MCF 10A (cell line): ENCODE results near the gene HDAC1. TPM values are rescaled to one million over a fixed set of nuclear protein-coding genes. Genes with fewer than 3 reads are reported as not detected.

Experiments
- BruUV-seq: library from RNA; stranded (reverse); fragments of 400-500 nt; replicated peaks from 2 replicates; lab custom pipeline; 2021; lab: Mats Ljungman, UMichigan
- CTCF ChIA-PET: fragments of 300-600 bp; sonication (Branson Sonifier 250); formaldehyde crosslinking; extraction: SDS; loops from one replicate; lab custom pipeline; 2021; ENCODE audit warnings: antibody characterized with exemption, inconsistent platforms; lab: Yijun Ruan, JAX
- POLR2A ChIA-PET: fragments of 300-600, 350-650 bp; sonication (Branson Sonifier 250); formaldehyde crosslinking; extraction: SDS; loops from one replicate; lab custom pipeline; 2020; ENCODE audit warnings: antibody characterized with exemption, inconsistent platforms; lab: Yijun Ruan, JAX
- DNase-seq: peaks from one replicate; pipeline ENCODE4 v3.0.0-alpha.2; 2018; ENCODE audit not compliant: unreplicated experiment
- H3K27ac Mint-ChIP-seq: one replicate; pipeline ENCODE4 v1.8.0; 2022; ENCODE audit warnings: mild to moderate bottlenecking, low read depth, mixed read lengths; ENCODE audit not compliant: unreplicated experiment
- H3K27me3 Mint-ChIP-seq: one replicate; pipeline ENCODE4 v1.8.0; 2022; ENCODE audit warnings: mixed read lengths; ENCODE audit not compliant: insufficient read depth, unreplicated experiment
- H3K36me3 Mint-ChIP-seq: one replicate; pipeline ENCODE4 v1.8.0; 2022; ENCODE audit warnings: mild to moderate bottlenecking, moderate library complexity, mixed read lengths; ENCODE audit not compliant: insufficient read depth, unreplicated experiment
- H3K4me1 Mint-ChIP-seq: one replicate; pipeline ENCODE4 v1.8.0; 2022; ENCODE audit warnings: mixed read lengths; ENCODE audit not compliant: insufficient read depth, unreplicated experiment
- H3K4me3 Mint-ChIP-seq: one replicate; pipeline ENCODE4 v1.8.0; 2022; ENCODE audit warnings: mild to moderate bottlenecking, moderate library complexity, mixed read lengths; ENCODE audit not compliant: unreplicated experiment
- H3K9me3 Mint-ChIP-seq: one replicate; pipeline ENCODE4 v1.8.0; 2022; ENCODE audit warnings: mixed read lengths; ENCODE audit not compliant: unreplicated experiment
- CTCF ChIP-seq: fragments of 200-600 bp; IDR thresholded peaks from one replicate; pipeline ENCODE4 v1.8.0; 2022; ENCODE audit warnings: antibody characterized with exemption, mild to moderate bottlenecking; ENCODE audit not compliant: unreplicated experiment
- intact Hi-C: fragments of 100-400 bp; cut with micrococcal nuclease; formaldehyde crosslinking; loops from 2 replicates; pipeline ENCODE4 v1.14.1; 2022
- total RNA-seq: library from RNA; stranded (reverse); gene quantifications from 2 replicates; pipeline ENCODE4 v1.2.3, GENCODE V29; 2022

The HDAC1 gene
- total RNA-seq, 1 experiment from 2014 or later, result 39.7 TPM

- TF ChIP-seq CTCF, result no peak
- ChIA-PET CTCF (interaction anchor here (0.6 kb wide), 1 partner anchor 21 kb away, joined by 3 read pairs; no protein-coding TSS in a partner anchor), POLR2A (no interaction called here)
- no peak overlapping the region for H3K27ac Mint-ChIP-seq
- peaks cover 42% of the 10 kb centered on the region for H3K36me3 Mint-ChIP-seq
- intact Hi-C loops, result no loop called here
- no peak for DNase-seq
- no peak overlapping the region for H3K4me3 Mint-ChIP-seq
- no peaks in the 10 kb centered on the region for H3K9me3 Mint-ChIP-seq
- H3K4me1 Mint-ChIP-seq, result no peaks in the 10 kb centered on the region
- BruUV-seq, result no TSS peak
- no peaks in the 10 kb centered on the region for H3K27me3 Mint-ChIP-seq
Observed at GRCh38 chr1:32330558-32331151, 38.8 kb downstream of the HDAC1 start.

GRCh38 chr1:32331549-32331948, 39.7 kb downstream of the HDAC1 start:
- no TSS peak for BruUV-seq
- CTCF ChIA-PET, result no interaction called here
- POLR2A ChIA-PET, result no interaction called here
- no peaks in the 10 kb centered on the region for H3K4me1 Mint-ChIP-seq
- H3K4me3 Mint-ChIP-seq, result no peak overlapping the region
- no peak overlapping the region for H3K27ac Mint-ChIP-seq
- no peak for TF ChIP-seq CTCF
- no peaks in the 10 kb centered on the region for H3K27me3 Mint-ChIP-seq
- no peak for DNase-seq
- H3K36me3 Mint-ChIP-seq, result peaks cover 42% of the 10 kb centered on the region
- no peaks in the 10 kb centered on the region for H3K9me3 Mint-ChIP-seq
- intact Hi-C loops, result no loop called here

GRCh38 chr1:32332290-32333079, 40.6 kb downstream of the HDAC1 start:
- POLR2A ChIA-PET, result interaction anchor here (0.6 to 1.4 kb wide), 2 partner anchors 68 to 117 kb away, joined by 3 read pairs; no protein-coding TSS in a partner anchor
- CTCF ChIA-PET, result interaction anchor here (1.2 kb wide), 1 partner anchor 117 kb away, joined by 5 read pairs; no protein-coding TSS in a partner anchor
- no peak for TF ChIP-seq CTCF
- Mint-ChIP-seq H3K4me3 (no peak overlapping the region), H3K27me3 (no peaks in the 10 kb centered on the region), H3K36me3 (peaks cover 33% of the 10 kb centered on the region), H3K27ac (no peak overlapping the region), H3K4me1 (no peaks in the 10 kb centered on the region), H3K9me3 (no peaks in the 10 kb centered on the region)
- no TSS peak for BruUV-seq
- intact Hi-C loops, result no loop called here
- no peak for DNase-seq

- Mint-ChIP-seq H3K27ac (no peak overlapping the region), H3K36me3 (peaks cover 24% of the 10 kb centered on the region), H3K4me3 (no peak overlapping the region), H3K4me1 (no peaks in the 10 kb centered on the region), H3K27me3 (no peaks in the 10 kb centered on the region), H3K9me3 (no peaks in the 10 kb centered on the region)
- intact Hi-C loops, result no loop called here
- TSS peak; percentile 83 for BruUV-seq
- DNase-seq, result no peak
- ChIA-PET POLR2A (interaction anchor here (1.4 kb wide), 1 partner anchor 67 kb away, joined by 3 read pairs; no protein-coding TSS in a partner anchor), CTCF (interaction anchor here (1.2 kb wide), 1 partner anchor 117 kb away, joined by 5 read pairs; no protein-coding TSS in a partner anchor)
- no peak for TF ChIP-seq CTCF
Observed at GRCh38 chr1:32333251-32333963, 41.5 kb downstream of the HDAC1 start.
